H1 (cell line): ENCODE results near the gene ABCB11.

Experiments
- MAX ChIP-seq: IDR thresholded peaks from 2 replicates; pipeline ENCODE4 v1.6.1; 2012; ENCODE audit warnings: inconsistent platforms
- TAF1 ChIP-seq: IDR thresholded peaks from 2 replicates; pipeline ENCODE4 v1.6.1; 2011; ENCODE audit warnings: mild to moderate bottlenecking, low read depth, low read length
- USF2 ChIP-seq: IDR thresholded peaks from 2 replicates; pipeline ENCODE4 v1.6.1; 2011; ENCODE audit warnings: low read length, improper control_type of control experiment
- ZNF274 ChIP-seq: IDR thresholded peaks from 2 replicates; pipeline ENCODE4 v1.7.0; 2012; ENCODE audit warnings: low read length, borderline replicate concordance; ENCODE audit errors: extremely low read depth

GRCh38 chr2:169007356-169007755 lies 23.8 kb downstream of the ABCB11 start:
- TF ChIP-seq TAF1 (no peak), USF2 (no peak), ZNF274 (no peak), MAX (no peak)
